Epithelial cell of esophagus (primary cell): ENCODE measurements around the gene MUC5B.

Experiments
- DNase-seq: peaks from one replicate; pipeline ENCODE4 v3.0.0; 2010; ENCODE audit warnings: low read depth
- H3K4me3 ChIP-seq: 2 replicates; pipeline ENCODE4 v1.5.1; 2011; ENCODE audit warnings: mild to moderate bottlenecking, low read length, control low read depth
- TF ChIP-seq, protein P1 (sequence below): IDR thresholded peaks from 2 replicates; pipeline ENCODE4 v1.5.1; 2011; ENCODE audit warnings: low read depth, mild to moderate bottlenecking, low read length, control low read depth, inconsistent platforms; ENCODE audit not compliant: insufficient read depth; ENCODE audit errors: missing control alignments

Gene MUC5B

GRCh38 chr11:1304380-1304779 lies 81.5 kb downstream of the MUC5B start:
- H3K4me3 ChIP-seq, result peak overlapping the region; percentile 5
- no peak for DNase-seq
- TF ChIP-seq, protein P1, sequence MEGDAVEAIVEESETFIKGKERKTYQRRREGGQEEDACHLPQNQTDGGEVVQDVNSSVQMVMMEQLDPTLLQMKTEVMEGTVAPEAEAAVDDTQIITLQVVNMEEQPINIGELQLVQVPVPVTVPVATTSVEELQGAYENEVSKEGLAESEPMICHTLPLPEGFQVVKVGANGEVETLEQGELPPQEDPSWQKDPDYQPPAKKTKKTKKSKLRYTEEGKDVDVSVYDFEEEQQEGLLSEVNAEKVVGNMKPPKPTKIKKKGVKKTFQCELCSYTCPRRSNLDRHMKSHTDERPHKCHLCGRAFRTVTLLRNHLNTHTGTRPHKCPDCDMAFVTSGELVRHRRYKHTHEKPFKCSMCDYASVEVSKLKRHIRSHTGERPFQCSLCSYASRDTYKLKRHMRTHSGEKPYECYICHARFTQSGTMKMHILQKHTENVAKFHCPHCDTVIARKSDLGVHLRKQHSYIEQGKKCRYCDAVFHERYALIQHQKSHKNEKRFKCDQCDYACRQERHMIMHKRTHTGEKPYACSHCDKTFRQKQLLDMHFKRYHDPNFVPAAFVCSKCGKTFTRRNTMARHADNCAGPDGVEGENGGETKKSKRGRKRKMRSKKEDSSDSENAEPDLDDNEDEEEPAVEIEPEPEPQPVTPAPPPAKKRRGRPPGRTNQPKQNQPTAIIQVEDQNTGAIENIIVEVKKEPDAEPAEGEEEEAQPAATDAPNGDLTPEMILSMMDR, result no peak

DNA sequence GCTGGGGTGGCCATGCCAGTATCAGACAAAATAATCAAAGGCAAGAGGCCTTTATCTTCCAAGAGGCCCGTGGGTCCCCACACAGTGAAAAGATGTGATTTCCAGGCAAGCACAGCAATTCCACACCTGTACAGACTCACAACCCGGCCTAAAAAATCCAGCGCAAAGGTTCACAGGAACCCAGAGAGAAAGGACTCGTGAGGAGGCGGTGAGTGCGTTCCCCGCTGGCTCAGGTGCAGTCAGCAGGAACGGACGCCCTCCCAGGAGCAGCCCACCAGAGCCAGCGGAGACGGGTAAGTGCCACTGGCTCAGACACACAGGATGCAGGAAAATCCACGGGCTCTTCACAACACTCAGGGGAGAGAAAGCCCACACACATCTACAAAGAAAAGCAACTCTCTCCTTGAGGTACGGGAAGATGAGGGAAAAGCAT lies 82.2 kb downstream of the MUC5B start:
- TF ChIP-seq, protein P1, result no peak
- H3K4me3 ChIP-seq, result no peak overlapping the region
- no peak for DNase-seq

- H3K4me3 ChIP-seq, result no peak overlapping the region
These were observed 82.7 kb downstream of the MUC5B start for GRCh38 chr11:1305501-1306056.

GRCh38 chr11:1306186-1307162 lies 83.6 kb downstream of the MUC5B start:
- peak overlapping the region; percentile 67 for H3K4me3 ChIP-seq
- no peak for DNase-seq

More at GRCh38 chr11:1305501-1306056, 82.7 kb downstream of the MUC5B start:
- DNase-seq, result no peak
- TF ChIP-seq, protein P1, result no peak

GRCh38 chr11:1307163-1307870 lies 84.5 kb downstream of the MUC5B start:
- DNase-seq, result peak; percentile 93
- TF ChIP-seq, protein P1, result no peak
- H3K4me3 ChIP-seq, result peak overlapping the region; percentile 67

More at GRCh38 chr11:1306186-1307162, 83.6 kb downstream of the MUC5B start:
- TF ChIP-seq, protein P1, result no peak

DNA sequence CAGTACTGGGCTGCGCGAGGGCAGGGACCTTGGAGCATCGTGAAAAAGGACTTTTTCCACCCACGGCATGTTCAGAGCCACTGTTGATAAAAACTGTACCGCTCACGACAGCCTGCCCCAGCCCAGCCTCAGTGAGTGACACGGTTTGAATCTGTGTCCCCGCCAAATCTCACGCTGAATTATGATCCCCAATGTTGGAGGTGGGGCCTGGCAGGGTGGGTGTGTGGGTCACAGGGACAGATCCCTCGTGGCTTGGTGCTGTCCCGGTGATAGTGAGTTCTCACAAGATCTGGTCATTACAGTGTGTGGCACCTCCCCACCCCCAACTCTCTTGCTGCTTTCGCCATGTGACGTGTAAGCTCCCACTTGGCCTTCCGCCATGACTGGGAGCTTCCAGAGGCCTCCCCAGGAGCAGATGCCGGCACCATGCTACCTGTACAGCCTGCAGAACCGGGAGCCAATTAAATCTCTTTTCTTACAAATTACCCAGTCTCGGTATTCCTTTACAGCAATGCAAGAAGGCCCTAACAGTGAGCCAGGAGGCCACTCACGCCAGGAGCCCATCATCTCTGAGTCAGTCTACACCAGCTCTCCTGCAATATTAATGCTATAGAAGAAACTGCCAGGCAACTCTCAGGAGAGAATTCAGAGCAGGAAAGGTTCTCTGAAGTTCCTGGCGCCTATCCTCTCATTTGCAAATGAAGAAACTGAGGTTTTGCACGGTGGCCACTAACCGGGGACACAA lies 85.3 kb downstream of the MUC5B start:
- peak; percentile 59 for DNase-seq
- TF ChIP-seq, protein P1, result no peak
- H3K4me3 ChIP-seq, result peak overlapping the region; percentile 67
